ENCODE results near the gene NABP2. TPM values are rescaled to one million over a fixed set of nuclear protein-coding genes. Genes with fewer than 3 reads are reported as not detected.

Gene NABP2
- total and polyA plus RNA-seq, 10 of the 15 experiments (the other 5 are each of a cell fraction or from before 2014, with no cell fraction given), result 20.7 to 97.9 (median 60.9) TPM

DNA sequence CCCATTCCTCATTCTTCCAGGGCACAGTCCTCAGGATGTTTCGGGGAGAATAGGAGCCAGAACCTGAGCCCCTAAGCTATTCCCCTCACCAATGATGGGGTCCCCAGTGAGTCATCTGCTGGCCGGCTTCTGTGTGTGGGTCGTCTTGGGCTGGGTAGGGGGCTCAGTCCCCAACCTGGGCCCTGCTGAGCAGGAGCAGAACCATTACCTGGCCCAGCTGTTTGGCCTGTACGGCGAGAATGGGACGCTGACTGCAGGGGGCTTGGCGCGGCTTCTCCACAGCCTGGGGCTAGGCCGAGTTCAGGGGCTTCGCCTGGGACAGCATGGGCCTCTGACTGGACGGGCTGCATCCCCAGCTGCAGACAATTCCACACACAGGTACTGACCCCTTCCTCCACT, 7.0 kb downstream of the NABP2 start:
- TF ChIP-seq, protein P1, sequence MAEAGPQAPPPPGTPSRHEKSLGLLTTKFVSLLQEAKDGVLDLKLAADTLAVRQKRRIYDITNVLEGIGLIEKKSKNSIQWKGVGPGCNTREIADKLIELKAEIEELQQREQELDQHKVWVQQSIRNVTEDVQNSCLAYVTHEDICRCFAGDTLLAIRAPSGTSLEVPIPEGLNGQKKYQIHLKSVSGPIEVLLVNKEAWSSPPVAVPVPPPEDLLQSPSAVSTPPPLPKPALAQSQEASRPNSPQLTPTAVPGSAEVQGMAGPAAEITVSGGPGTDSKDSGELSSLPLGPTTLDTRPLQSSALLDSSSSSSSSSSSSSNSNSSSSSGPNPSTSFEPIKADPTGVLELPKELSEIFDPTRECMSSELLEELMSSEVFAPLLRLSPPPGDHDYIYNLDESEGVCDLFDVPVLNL (IDR thresholded peaks at IDR 0.05; ENCODE audit: low read depth, low read length), result no peak
- no peak for TF ChIP-seq IRF4 (IDR thresholded peaks at IDR 0.05; ENCODE audit: low read depth, low read length)
- no peak for TF ChIP-seq ATF7 (IDR thresholded peaks at IDR 0.05; ENCODE audit: low read depth)
- TF ChIP-seq ZBTB33 (IDR thresholded peaks at IDR 0.05), result no peak
- TF ChIP-seq MEF2B (IDR thresholded peaks at IDR 0.05; ENCODE audit: partially characterized antibody, poor library complexity, severe bottlenecking), result no peak
- TF ChIP-seq SUPT20H (IDR thresholded peaks at IDR 0.05; ENCODE audit: borderline replicate concordance, control insufficient read depth, low read depth, low read length), result no peak
- no peak for TF ChIP-seq SMC3 (IDR thresholded peaks at IDR 0.05; ENCODE audit: borderline replicate concordance, low read length)
- no peak for TF ChIP-seq YBX1 (IDR thresholded peaks at IDR 0.05)
- no peak for TF ChIP-seq CHD2 (IDR thresholded peaks at IDR 0.05; ENCODE audit: borderline replicate concordance, low read depth, low read length)
- TF ChIP-seq TCF3 (IDR thresholded peaks at IDR 0.05; ENCODE audit: borderline replicate concordance, insufficient read depth, low read depth, low read length), result no peak
- no peak for TF ChIP-seq EP300 (IDR thresholded peaks at IDR 0.05; ENCODE audit: borderline replicate concordance in 1 of 2, control insufficient read depth in 1 of 2, low read depth in 2 of 2, low read length in 2 of 2)
- TF ChIP-seq ZNF622 (IDR thresholded peaks at IDR 0.05), result no peak
- no peak overlapping the region for H3K4me2 ChIP-seq (ENCODE audit: control insufficient read depth, insufficient read depth)
- POLR2A ChIA-PET, result no interaction called here
- H4K20me1 ChIP-seq (ENCODE audit: control insufficient read depth, insufficient read depth), result no peaks in the 10 kb centered on the region
- FAIRE-seq, result no peak
- 71% methylated on average over 11 of the region's 11 CpGs for WGBS (ENCODE audit: insufficient coverage, insufficient replicate concordance, low lambda C conversion rate, missing lambda C conversion rate)
- peaks cover 0 to 2% of the 10 kb centered on the region in 2 experiments; a peak in 2 of 4 replicates for H3K36me3 ChIP-seq (ENCODE audit: control insufficient read depth in 2 of 2, insufficient read depth in 2 of 2, low read length in 1 of 2)
- BruUV-seq (replicated peaks), result no TSS peak
- H3K27ac ChIP-seq (ENCODE audit: control insufficient read depth, insufficient read depth), result no peak overlapping the region
- in situ Hi-C loops (cut with MboI) (no loop called here), intact Hi-C loops (cut with micrococcal nuclease; ENCODE audit: unreplicated experiment) (no loop called here)
- RAD21 ChIA-PET (ENCODE audit: unreplicated experiment), result interaction anchor here (1.7 kb wide), 1 partner anchor 25 kb away, joined by 6 read pairs; no protein-coding TSS in a partner anchor
- H3K79me2 ChIP-seq (ENCODE audit: control insufficient read depth, insufficient read depth, low read length), result no peaks in the 10 kb centered on the region
- no peak overlapping the region for H3K4me3 ChIP-seq
- H2AFZ ChIP-seq (ENCODE audit: control insufficient read depth, low read depth, low read length), result no peak overlapping the region
- no peak for DNase-seq (ENCODE audit: low read depth, low spot score)
- no peaks in the 10 kb centered on the region for H3K4me1 ChIP-seq (ENCODE audit: control insufficient read depth, insufficient read depth, low read length)
- no peak for ATAC-seq
- CTCF ChIA-PET, result interaction anchor here (0.7 to 0.9 kb wide), 2 partner anchors 17 to 28 kb away, joined by 3 read pairs; no protein-coding TSS in a partner anchor
- H3K27me3 ChIP-seq (replicated peaks in 1 of 2; ENCODE audit: control insufficient read depth in 2 of 2, insufficient read depth in 2 of 2, low read length in 1 of 2), result no peaks in the 10 kb centered on the region
- H3K9ac ChIP-seq (ENCODE audit: control insufficient read depth, insufficient read depth, low read length), result no peak overlapping the region
- H3K9me3 ChIP-seq (replicated peaks; ENCODE audit: control insufficient read depth, insufficient read depth, low read length), result no peaks in the 10 kb centered on the region
- SMC1A ChIA-PET (ENCODE audit: uncharacterized antibody, unreplicated experiment), result interaction anchor here (1.0 kb wide), 1 partner anchor 10 kb away, joined by 3 read pairs; no protein-coding TSS in a partner anchor

All from GM12878 (cell line).